ENCODE measurements around the gene RXRA.

Gene RXRA

DNA sequence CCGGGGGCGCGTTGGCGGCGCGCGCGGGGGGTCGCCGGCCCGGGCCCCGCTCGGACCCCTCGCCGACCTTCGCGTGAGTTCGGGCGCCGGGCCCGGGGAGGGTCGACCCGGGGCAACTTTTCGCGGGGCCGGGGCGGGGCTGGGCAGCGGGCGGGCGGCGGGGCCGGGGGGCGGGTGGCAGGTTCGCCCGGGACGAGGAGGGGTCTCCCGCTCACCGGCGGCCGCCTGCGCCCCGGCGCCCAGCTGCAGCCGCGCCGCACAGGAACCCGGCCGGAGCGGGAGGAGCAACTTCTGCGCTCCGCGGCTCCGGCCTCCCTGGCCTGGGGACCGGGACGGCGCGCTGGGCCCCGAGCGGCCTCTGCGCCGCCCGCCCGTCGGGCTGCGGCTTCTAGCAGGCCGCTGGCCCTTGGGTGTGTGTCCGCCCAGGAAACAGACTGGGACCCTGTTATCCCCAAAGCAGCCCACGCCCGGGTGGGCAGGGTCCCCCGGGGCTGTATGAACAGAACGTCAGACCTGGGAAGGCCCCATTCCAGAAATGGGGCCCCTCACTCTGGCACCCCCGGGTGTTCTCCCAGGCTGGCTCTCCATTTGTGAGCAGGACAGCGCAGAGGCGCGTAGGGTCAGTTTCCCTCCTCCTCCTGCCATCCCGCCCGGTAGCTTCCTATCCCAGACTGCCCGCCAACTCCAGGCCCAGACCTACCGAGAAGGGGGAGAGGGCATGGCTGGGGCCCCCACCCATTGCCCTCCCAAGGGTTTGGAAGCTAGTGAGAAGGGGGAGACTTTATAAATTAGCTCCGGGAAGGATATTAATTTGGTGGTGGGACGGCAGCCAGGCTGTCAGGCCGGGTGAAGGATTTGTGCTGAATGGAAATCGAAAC is 708 bp downstream of the RXRA start:
- no peak for DNase-seq

DNA sequence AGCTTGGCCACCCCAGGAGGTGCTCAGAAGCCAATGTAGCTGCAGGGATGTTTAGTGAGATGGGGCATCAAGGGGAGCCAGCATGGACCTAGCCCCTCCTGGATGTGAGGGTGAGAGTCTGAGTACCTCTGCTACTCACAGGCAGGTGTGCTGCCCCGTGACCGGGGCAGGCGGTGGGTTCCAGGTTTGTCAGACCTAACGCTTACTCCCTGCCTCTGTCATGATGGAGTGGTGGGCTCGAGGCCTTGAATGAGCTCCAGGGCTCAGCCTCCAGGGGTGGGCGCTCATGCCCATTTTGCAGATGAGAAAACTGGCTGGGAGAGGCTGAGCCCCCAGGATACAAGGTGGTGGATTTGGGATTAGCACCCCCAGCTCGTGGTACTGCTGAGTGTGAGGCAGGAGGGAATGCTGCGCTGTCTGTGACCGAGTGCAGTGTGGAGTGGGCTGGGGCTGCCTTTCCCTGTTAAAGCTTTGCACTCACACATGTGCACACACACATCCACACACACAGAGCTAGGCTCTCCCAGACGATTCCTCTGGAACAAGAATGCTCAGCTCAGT is 1.5 kb downstream of the RXRA start:
- DNase-seq, result no peak

DNA sequence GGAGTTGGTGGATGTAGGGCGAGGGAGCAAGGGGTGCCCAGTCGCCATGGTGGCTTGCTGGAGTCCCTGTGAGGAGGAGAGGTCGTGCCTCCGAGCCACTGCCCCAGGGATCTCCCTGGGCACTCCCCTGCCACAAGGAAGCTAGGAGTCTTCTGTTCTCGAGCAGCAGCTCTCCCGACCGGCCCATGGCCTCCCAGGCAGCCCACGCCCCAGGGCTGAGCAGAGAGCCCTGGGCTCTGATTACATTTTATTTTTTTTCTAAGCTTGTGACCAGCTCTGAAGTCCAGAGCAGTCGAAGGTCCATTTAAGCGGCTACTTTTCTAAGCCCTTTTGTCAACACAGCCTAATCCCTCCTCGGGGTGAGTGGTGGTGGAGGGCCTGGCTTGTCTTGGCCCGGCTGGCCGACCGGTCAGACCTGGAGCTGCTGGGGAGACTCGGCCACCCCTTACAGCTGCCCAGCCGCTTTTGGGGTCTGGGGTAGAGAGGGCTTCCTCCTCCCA is 2.1 kb downstream of the RXRA start:
- DNase-seq, result no peak

DNA sequence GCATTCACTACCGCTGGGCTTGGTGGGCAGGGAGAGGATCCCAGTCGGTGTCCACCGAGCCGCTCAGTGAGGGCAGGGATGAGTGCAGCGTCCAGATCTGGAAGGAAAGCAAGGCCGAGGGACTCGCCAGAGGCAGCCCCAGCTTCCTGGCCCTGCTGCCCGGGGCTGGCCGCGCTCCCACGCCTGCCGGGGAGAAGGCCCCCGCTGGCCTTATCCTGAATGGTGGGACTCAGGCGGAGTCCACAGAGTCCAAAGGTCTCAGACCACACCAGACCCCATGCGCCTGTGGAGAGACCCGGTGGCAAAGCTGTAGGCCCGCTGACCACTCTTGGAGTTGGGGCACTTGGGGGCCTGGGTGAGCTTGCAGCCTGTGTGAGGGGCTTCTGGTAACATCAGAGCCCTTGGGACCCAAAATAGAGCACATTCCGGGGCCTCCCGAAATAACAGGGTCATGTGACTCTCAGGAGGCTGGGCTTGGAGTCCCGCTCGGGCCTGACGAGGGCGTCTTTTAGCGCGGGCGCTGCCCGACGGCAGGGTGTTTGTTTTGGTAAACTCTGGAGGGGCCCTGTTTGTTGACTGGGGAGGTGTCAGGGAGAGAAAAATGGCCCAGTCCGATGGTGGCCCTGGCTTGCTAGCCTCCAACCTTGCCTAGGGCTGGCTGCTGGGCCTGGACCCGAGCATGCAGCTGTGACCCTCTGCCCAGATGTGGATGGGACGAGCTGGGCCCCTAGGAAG is 2.8 kb downstream of the RXRA start:
- no peak for DNase-seq

DNA sequence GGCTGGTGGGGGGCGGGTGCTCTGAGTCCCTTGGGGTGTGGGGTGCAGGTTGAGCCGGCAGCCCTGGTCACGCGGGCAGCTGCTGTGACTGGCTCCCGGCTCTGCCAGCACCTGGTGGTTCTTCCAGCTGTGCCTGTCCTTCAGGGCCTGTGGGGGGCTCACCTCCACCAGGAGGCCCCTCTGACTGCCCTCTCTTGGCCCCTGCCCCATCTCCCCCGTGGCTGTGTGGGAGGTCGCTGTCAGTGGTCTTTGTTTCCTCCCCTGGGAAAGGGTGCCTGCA is 3.3 kb downstream of the RXRA start:
- DNase-seq, result no peak

DNA sequence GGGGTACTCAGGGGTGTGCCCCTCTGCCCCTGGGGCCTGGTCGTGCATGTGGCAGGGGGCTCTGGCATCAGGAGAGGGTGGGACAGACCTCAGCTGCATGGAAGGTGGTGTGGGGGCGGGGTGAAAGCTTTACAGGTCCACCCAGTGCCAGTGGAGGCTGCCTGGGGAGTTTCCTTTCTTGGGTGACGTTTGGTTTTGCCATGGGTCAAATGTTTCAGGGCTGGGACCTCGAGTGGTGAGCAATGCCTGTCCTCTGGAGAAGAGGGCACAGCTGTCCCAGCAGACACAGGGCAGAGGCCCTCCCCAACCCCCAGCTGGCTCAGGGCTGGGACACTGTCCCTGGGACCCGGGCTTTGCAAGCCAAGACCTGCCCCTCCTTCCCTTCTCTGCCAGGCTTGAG is 3.6 kb downstream of the RXRA start:
- no peak for DNase-seq

DNA sequence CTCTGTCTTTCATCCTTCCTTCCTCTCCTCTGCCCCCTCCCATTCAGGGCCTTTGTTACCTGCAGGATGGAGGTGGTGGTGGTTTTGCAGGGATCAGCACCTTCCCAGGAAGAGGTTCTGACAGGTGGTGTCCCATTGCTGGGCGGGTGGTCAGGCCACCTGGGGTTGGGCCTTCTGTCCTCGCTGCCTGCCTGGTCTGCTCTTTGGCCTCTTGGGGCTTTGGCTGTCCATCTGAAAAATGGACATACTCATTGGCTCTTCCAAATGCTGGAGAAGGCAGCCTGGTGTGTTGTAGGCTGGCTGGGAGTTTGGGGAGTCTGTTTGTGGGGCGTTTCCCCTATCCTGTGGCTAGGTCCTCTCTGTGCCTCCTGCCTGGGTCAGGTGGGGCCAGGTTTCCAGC is 4.3 kb downstream of the RXRA start:
- no peak for DNase-seq

DNA sequence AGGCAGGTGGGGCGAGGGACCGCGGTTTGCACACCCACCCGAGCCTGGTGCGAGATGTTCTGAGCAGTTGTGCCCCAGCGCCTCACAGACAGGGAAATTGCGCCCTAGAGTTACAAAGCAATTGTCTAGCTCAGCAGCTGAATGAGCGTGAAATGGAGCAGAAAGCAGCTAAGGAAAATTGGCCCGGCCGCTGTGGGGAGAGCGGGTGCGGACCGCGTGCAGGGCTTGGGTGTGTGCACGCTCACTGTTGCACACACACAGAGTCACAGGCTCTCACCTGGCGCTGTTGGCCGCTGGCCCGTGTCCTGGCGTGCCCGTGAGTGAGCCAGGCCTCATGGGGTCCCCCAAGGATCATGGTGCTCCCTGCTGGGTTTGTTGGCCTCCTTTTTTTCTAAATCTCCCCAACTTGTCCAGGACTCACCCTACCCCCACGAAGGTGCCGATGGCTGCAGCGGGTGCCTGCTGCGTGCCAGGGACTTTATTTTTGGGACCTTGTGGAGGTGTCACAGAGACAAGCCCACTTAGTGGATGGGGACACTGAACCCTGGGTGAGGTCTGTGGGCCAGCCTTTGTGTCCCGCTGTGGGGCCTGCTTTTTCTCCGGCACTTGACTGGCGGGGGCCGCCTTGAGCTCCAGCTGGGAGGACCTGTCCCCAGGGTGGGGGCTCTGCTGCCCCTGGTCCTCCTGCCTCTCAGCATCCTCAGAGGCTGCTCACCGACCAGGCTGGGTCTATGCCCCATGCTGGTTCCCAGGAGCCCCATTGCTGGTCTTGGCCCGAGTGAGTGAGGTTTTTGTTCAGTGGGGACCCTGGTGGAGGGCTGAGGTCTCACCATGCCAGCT is 5.2 kb downstream of the RXRA start:
- DNase-seq, result no peak

DNA sequence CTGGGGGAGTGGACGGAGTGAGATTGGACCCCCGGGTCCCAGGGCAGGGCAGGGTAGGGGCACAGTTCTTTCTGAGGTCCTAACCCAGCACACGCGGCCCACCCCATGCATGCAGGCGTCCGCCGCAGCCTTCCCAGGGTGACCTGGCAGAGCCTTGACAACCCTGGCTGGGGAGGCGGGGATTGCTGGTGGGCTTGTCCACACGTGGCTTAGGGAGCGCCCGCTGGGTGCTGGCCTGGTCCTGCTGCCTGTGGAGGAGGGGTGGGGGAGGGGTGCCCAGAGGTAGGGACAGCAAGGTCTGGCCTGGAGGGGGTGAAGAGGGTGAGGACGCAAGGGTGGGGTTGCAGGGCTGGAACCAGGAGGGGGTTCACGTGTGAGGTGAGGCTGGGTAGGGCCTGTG is 6.0 kb downstream of the RXRA start:
- DNase-seq, result no peak

DNA sequence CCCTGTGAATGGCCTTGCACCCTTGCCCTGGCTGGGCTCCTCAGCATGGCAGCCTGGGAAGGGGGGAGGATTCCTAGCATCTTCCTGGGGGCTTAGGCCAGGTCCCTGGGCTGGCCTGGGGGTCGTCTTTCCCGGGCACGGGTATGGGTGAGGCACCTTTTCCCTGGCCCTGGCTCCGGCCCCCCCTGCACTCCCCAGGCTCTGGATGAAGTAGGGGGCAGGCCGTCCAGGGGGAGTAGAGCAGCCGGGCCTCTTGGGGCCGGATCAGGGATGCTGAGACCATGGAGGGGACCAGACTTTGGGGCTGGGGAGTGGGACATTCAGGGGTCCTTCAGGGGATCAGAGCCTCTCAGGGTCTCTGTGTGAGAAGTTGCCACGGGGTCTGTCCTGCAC is 6.6 kb downstream of the RXRA start:
- no peak for DNase-seq

DNA sequence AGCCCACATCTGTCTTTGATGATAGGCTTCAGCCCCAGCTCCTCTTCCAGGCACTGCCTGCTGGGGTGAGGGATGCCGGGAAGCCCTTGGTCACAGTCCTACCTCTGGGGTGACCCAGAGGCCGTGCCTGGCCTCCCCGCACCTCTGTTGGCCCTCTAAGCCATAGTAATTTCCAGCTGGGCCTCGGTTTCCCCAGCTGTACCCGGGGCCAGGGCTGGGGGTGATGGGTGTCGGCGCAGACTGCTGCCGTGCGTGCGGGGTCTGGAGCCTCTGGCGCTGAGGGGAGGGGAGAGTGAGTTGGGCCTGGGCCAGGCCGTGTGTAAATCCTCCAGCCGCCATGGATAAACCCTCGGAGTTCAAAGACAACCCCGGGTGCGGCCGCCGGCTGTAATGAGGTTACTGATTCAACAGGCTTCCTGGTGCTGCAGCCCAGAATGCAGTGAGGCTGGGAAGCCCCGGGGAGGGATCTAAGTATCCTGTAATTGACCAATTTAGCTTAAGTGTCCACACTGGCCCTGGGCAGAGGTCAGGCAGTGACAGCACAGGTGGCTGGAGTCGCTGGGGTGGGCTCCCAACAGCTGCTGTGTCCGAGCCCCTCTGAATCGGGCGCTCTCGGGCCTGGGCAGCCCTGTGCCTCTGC is 7.1 kb downstream of the RXRA start:
- DNase-seq, result no peak

DNA sequence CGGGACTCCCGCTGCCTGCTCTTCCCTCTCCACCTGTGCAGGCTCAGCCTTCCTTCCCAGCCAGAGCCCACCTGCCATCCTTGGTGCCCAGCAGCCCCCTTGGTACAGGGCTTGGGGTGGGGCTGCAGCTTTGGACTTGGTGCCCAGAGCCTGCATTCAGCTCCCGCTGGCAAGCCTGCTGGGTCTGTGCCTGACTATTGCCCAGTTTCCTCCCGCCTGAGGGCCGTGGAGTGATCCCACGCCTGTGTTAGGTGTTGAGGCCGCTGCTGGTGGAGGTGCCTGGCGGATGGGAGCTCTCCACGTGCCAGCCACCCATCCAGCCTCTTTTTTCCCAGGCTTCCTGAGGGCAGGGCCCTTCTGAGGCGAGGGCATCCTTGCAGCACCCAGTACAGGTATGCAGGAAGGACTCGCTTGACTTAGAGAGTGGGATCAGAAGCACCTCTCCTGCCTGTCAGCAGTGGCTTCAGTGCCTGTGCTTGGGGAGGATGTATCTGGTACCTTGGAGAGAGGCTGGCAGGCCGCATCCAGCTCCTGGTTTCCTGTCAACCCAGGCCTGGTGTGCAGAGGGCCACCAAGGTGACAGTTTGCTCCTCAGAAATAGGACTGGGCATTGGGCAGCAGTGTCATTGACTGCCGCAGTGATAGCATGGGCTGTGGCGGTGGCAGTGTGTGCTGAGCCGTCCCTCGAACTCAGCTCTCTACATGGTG is 7.8 kb downstream of the RXRA start:
- no peak for DNase-seq

DNA sequence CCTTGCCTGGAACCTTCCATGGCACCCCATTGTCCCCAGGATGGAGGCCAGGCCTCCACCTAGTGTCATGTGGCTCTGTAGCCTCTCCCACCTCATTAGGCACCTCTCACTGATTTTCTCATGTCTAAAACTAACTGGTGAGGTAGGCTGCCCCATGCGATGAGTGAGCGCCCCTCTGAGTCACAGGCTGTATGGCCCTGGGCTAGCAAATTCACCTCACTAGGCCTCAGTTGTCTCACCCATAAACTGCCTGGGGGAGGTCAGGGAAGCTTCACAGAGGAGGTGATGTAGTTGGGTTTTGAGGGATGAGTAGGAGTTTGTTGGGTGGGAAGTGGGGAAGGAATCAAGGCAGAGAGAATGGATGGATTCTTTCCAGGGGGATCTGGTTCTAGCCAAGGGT is 8.8 kb downstream of the RXRA start:
- DNase-seq, result no peak

DNA sequence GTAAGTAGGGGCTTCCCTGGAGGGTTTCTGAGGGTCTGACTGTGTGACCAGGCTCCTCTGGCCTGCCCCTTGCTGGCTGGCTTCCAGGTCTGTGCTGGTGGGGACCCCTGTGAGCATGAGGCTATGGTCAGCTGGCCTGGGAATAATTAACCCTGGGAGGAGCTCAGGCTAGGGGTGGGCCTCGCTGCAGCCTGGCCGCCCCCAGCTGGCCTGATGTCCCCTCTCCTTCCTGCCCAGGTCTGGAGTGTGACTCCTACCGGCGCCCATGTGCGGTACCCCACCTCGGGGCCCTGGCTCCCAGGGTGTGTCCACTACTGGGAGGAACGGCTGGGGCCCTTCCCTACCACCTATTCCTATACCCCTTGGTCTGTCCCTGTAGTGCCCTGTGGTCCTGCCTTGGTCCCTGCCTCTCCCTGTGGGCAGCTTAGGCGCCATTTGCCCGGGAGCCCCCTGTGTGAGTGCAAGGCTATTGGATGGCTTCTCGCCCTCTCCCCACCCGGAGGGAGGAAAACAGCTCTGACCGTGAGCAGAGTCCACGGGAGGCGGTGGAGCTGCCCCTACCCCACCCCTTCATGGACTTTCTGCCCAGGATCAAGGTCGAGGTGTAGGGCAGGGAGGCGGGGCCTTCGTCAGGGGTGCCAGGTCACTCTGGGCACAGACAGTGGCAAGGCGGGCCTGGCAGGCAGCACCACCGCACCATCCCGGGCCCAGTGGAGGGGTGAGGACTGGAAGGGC is 9.4 kb downstream of the RXRA start:
- no peak for DNase-seq

DNA sequence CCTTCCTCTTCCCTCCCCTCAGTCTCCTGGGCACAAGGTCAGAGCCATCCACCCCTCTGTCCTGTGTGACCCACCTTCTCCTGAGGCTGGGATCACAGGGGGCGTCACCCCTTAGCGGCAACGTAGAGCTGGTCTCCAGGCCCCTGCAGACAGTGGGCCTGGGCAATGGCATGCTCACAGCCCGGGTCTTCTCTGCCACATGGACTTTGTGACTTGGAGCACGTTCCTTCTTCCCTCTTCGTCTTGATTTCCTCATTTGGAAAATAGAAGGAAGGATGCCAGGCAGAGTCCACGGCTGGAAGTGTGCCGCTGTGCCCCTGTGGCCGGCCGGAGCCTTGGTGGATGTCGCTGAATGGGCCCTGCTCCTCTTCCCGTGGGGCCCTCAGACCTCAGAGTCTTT is 10.0 kb downstream of the RXRA start:
- DNase-seq, result no peak

DNA sequence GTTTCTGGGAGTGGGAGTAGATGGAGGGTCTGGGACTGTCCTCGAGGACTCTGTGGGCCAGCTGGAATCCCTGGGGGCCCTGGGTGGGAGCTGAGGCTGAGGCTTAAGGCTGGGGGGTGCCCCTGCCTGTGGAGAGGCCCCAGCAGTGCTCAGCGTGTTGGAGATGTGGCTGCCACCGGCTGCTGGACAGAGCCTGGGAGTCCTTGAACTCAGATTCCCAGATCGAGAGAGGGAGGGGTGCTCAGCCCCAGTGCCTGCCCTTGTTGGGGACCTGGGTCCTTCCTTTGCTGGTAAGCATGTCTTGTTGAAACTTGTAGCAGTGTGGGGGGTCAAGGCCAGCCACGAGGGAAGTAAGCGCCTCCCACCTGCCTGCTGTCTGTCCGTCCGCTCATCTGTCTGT is 10.7 kb downstream of the RXRA start:
- no peak for DNase-seq

DNA sequence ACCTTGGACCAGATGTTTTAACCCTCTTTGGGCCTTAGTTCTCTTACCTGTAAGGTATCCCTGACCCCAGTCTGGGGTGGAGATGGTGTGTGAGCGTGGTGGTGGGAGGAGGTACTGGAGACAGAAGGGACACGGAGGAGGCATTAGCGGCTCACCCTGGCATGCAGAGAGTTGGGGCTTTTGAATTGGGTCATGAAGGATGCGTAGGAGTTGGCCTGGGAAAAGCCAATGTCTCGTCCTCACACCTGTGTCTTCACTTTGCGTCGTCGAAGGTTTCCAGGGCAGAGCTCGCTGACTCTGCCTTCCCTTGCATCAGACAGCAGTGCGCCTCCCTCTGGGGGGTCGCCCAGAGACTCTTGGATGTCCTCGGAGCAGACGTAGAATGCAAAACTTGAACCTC is 11.2 kb downstream of the RXRA start:
- DNase-seq, result no peak

DNA sequence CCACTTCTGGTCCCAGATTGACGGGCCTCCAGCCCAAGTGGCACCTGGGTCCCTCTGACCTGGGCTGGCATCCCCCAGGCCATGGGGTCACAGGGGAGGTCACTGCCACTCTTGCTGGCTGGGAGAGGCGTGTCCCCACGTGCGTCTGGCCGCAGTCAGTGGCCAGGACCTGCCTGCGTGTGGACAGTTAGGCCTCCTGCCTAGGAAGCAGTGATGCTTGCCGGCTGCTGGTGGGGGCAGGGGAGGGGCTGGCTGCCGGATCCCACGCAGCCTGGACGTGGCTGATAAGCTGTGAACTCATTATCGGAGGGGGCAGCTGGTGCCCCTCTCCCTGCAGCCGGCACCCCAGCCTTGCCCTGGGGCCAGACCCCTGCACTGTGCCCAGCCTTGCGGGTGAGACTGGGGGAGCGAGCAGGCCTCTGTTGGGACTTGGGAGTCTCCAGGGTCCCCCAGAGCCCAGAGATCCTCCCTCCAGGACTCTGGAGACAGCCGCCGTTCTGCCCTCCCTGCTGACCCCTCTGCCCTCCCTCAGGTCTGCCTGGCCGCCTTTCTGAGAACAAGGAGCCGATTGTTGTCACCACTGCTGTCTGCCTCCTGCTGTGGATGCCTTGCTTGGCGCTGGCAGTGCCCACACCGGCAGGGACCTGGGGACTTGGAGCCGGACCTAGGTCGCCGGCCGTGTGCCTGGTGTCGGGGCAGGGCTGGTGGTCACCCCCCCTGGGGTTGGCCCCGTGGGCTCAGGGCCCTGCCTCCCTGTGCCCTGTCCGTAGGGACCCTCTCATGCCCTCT is 12.3 kb downstream of the RXRA start:
- DNase-seq, result no peak

DNA sequence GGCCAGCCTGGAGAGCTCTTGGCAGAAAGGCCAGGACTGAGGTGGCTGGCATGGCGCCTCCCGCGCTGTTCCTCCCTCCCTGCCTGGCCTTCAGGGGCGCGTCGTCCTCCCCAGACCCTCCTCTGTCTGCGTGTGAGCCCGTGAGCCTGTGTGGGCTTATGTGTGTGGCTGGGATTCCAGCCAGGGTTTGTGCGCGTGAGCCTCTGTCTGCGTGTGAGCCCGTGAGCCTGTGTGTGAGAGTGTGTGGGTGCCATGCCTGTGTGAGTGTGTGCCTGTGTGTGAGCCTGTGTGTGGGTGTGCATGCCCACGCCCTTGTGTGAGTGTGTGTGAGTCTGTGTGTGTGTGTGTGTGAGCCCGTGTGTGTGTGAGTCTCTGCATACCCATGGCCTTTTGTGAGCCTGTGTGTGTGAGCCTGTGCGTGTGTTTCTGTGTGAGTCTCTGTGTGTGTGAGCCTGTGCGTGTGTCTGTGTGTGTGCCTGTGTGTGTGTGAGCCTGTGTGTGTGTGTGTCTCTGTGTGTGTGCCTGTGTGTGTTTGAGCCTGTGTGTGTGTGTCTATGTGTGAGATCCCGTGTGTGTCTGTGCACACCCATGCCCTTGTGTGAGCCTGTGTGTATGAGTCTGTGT is 13.0 kb downstream of the RXRA start:
- DNase-seq, result no peak

Measured in NCI-H187 treated with DMSO at 0.1 percent for 48 hours (cell line).